Measurements from ENCODE around the gene DSCAML1. TPM values are rescaled to one million over a fixed set of nuclear protein-coding genes. Genes with fewer than 3 reads are reported as not detected.

Gene DSCAML1
- total RNA-seq, 1 experiment from 2014 or later, result not detected

DNA sequence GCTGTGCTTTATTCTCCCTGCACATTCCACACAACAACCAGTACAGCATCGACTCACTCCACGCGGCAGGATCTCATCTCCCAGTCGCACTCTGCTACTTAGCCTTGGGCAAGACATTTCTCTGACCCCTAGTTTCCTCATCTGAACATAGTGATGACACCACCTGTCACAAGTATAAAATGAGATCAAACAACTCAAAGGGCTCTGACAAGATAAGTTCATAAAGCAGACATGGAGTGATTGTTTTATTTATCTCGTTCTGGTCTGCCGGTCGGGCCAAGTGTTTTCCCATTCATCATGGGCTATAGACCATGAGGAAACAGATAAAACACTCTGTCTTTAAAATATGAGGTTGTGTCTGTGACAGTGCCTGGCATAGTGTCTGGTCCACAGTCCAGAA lies 35.0 kb downstream of the DSCAML1 start:
- Histone ChIP-seq H4K20me1 (ENCODE audit: low read length) (no peaks in the 10 kb centered on the region), H3K9me2 (replicated peaks; ENCODE audit: low read length) (no peaks in the 10 kb centered on the region), H3K4me1 (ENCODE audit: insufficient read depth, low read length) (no peaks in the 10 kb centered on the region), H3K4me3 (ENCODE audit: low read length) (no peak overlapping the region), H3K27me3 (ENCODE audit: low read length) (peaks cover 77% of the 10 kb centered on the region), H3K4me2 (ENCODE audit: low read length) (no peak overlapping the region), H2AFZ (ENCODE audit: low read length) (no peak overlapping the region), H3K9me3 (ENCODE audit: low read length) (no peaks in the 10 kb centered on the region), H3F3A (ENCODE audit: low read length, unreplicated experiment) (no peaks in the 10 kb centered on the region), H3K9ac (ENCODE audit: low read length) (no peak overlapping the region), H3K36me3 (ENCODE audit: low read depth, low read length) (no peaks in the 10 kb centered on the region), H3K27ac (ENCODE audit: low read length) (no peak overlapping the region), H3K79me2 (ENCODE audit: low read length) (no peaks in the 10 kb centered on the region)
- intact Hi-C loops (cut with micrococcal nuclease), result no loop called here
- ATAC-seq (no peak), DNase-seq (no peak)
- TF ChIP-seq CTCF (conservative IDR thresholded peaks at IDR 0.05; ENCODE audit: low read depth, low read length) (no peak), EZH2 (IDR thresholded peaks at IDR 0.05; ENCODE audit: low read length, unreplicated experiment) (no peak), EZH2phosphoT487 (IDR thresholded peaks at IDR 0.05; ENCODE audit: borderline replicate concordance, low read length) (no peak)
- CTCF ChIA-PET, result no interaction called here
- POLR2A ChIA-PET (ENCODE audit: unreplicated experiment), result no interaction called here
- no TSS peak for BruUV-seq (replicated peaks)

DNA sequence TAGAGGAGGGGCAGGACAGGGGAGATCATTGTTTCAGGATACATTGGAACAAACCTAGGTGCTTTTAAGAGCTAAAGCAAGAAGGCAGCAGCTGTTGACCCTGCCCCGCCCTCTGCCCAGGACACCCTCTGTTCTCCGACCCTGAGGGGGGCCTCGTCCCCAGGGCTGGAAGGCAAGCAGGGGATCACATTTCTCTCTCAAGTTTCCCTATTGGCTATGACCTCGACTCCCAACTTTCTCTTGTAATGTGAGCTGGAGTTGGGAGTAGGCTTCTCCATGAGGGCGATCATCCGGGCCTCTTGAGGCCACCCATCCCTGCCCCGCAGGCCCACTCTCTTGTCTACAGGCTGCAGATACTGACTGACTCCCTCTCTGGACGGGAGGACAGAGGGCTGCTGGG lies 37.7 kb downstream of the DSCAML1 start:
- DNase-seq, result no peak
- ChIA-PET CTCF (no interaction called here), POLR2A (ENCODE audit: unreplicated experiment) (no interaction called here)
- intact Hi-C loops (cut with micrococcal nuclease), result no loop called here
- ATAC-seq, result no peak
- H4K20me1 ChIP-seq (ENCODE audit: low read length), result no peaks in the 10 kb centered on the region
- no peaks in the 10 kb centered on the region for H3K4me1 ChIP-seq (ENCODE audit: insufficient read depth, low read length)
- no peaks in the 10 kb centered on the region for H3F3A ChIP-seq (ENCODE audit: low read length, unreplicated experiment)
- no peaks in the 10 kb centered on the region for H3K9me2 ChIP-seq (replicated peaks; ENCODE audit: low read length)
- no peak overlapping the region for H3K4me2 ChIP-seq (ENCODE audit: low read length)
- no peaks in the 10 kb centered on the region for H3K79me2 ChIP-seq (ENCODE audit: low read length)
- H3K27ac ChIP-seq (ENCODE audit: low read length), result no peak overlapping the region
- H3K27me3 ChIP-seq (ENCODE audit: low read length), result peaks cover 77% of the 10 kb centered on the region
- BruUV-seq (replicated peaks), result no TSS peak
- TF ChIP-seq EZH2phosphoT487 (IDR thresholded peaks at IDR 0.05; ENCODE audit: borderline replicate concordance, low read length) (no peak), EZH2 (IDR thresholded peaks at IDR 0.05; ENCODE audit: low read length, unreplicated experiment) (no peak), CTCF (conservative IDR thresholded peaks at IDR 0.05; ENCODE audit: low read depth, low read length) (no peak)
- no peak overlapping the region for H2AFZ ChIP-seq (ENCODE audit: low read length)
- H3K9ac ChIP-seq (ENCODE audit: low read length), result no peak overlapping the region
- no peaks in the 10 kb centered on the region for H3K9me3 ChIP-seq (ENCODE audit: low read length)
- no peaks in the 10 kb centered on the region for H3K36me3 ChIP-seq (ENCODE audit: low read depth, low read length)
- H3K4me3 ChIP-seq (ENCODE audit: low read length), result no peak overlapping the region

- no TSS peak for BruUV-seq (replicated peaks)
- ATAC-seq (no peak), DNase-seq (no peak)
- Histone ChIP-seq H3K27me3 (ENCODE audit: low read length) (peaks cover 88% of the 10 kb centered on the region), H3K4me1 (ENCODE audit: insufficient read depth, low read length) (no peaks in the 10 kb centered on the region), H3K9me2 (replicated peaks; ENCODE audit: low read length) (no peaks in the 10 kb centered on the region), H3K27ac (ENCODE audit: low read length) (no peak overlapping the region), H3K79me2 (ENCODE audit: low read length) (no peaks in the 10 kb centered on the region), H2AFZ (ENCODE audit: low read length) (no peak overlapping the region), H3K4me2 (ENCODE audit: low read length) (no peak overlapping the region), H3K4me3 (ENCODE audit: low read length) (no peak overlapping the region), H3F3A (ENCODE audit: low read length, unreplicated experiment) (no peaks in the 10 kb centered on the region), H3K9me3 (ENCODE audit: low read length) (no peaks in the 10 kb centered on the region), H3K36me3 (ENCODE audit: low read depth, low read length) (no peaks in the 10 kb centered on the region), H4K20me1 (ENCODE audit: low read length) (no peaks in the 10 kb centered on the region), H3K9ac (ENCODE audit: low read length) (no peak overlapping the region)
- ChIA-PET CTCF (no interaction called here), POLR2A (ENCODE audit: unreplicated experiment) (no interaction called here)
- intact Hi-C loops (cut with micrococcal nuclease), result no loop called here
- TF ChIP-seq EZH2phosphoT487 (IDR thresholded peaks at IDR 0.05; ENCODE audit: borderline replicate concordance, low read length) (no peak), EZH2 (IDR thresholded peaks at IDR 0.05; ENCODE audit: low read length, unreplicated experiment) (no peak)
Observed at GRCh38 chr11:117754030-117754429, 43.0 kb downstream of the DSCAML1 start.
